Neural cell (in vitro differentiated cells): ENCODE data around the gene PAOX.

Experiments
- EZH2 ChIP-seq: fragments of 200-600, 300-800 bp; shearing (Covaris generic), sonication (generic); IDR thresholded peaks from 2 replicates; pipeline ENCODE4 v1.6.1; 2014; ENCODE audit warnings: antibody characterized with exemption, low read length, borderline replicate concordance, mild to moderate bottlenecking; ENCODE audit not compliant: insufficient read depth, poor library complexity, severe bottlenecking
- RAD21 ChIP-seq: fragments of 450-650 bp; conservative IDR thresholded peaks from 2 replicates; pipeline ENCODE4 v1.6.1; 2014; ENCODE audit warnings: antibody characterized with exemption, mild to moderate bottlenecking, moderate library complexity

DNA sequence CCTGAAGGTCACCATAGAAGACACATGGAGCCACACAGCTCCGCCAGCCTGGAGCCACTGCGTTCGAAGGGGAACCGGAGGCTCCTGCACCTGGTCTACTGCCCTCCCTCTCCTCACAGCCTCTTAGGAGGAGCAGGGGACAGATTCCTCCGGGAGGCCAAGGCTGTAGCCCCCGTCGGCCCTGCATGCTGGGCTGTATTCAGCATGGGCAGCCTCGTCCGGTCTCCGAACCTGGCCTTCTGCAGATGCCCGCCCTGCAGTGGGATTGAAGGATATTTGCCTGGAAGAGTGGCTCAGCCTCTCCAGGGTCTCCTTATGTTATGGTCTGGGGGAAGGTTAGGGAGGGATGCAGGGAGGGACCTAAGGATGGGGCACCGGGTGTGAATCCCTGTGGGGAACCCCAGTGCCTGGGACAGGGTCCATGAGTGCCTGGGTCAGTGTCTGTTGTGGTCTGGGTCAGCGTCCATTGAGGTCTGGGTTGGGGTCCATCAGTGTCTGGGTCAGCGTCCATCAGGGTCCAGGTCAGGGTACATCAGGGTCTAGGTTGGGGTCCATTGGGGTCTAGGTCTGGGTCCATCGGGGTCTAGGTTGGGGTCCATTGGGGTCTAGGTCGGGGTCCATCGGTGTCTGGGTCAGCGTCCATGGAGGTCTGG is 61.7 kb downstream of the PAOX start:
- no peak for TF ChIP-seq EZH2
- no peak for TF ChIP-seq RAD21
